SK-N-MC (cell line): Measurements from ENCODE around the gene GPC6.

Experiments
- EZH2 ChIP-seq: fragments of 200-600 bp; sonication (generic); IDR thresholded peaks from one replicate; pipeline ENCODE4 v1.6.1; 2017; ENCODE audit warnings: antibody characterized with exemption
- FOXP2 ChIP-seq: optimal IDR thresholded peaks from 2 replicates; pipeline ENCODE3; 2011; ENCODE audit warnings: mild to moderate bottlenecking, moderate library complexity; ENCODE audit not compliant: insufficient read depth; ENCODE audit errors: extremely low read length, control extremely low read depth

DNA sequence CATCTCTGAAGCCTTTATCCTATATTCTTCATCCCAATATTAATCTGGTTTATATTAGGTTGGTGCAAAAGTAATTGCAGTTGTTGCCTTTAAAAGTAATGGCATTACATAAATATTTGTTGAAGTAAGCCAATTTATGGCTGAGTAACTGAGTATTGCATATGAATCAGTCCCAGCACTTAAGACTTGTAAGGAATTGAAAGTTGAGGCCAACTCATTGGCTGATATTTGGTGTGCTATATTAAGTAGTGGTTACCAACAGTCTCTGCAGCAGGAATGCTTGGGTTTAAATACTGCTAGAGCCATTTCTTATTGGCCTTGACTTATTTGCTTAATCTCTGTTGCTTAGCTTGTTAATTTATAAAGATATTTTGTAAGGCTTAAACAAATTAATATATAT lies 460.7 kb downstream of the GPC6 start:
- TF ChIP-seq EZH2 (no peak), FOXP2 (no peak)
